A204.1 (cell line): ENCODE results near the gene NOS1AP.

Experiments used
- FAIRE-seq: peaks from 2 replicates; lab custom pipeline; 2012; peaks lifted over from hg19 to GRCh38; lab: Jason Lieb, UNC

The NOS1AP gene

DNA sequence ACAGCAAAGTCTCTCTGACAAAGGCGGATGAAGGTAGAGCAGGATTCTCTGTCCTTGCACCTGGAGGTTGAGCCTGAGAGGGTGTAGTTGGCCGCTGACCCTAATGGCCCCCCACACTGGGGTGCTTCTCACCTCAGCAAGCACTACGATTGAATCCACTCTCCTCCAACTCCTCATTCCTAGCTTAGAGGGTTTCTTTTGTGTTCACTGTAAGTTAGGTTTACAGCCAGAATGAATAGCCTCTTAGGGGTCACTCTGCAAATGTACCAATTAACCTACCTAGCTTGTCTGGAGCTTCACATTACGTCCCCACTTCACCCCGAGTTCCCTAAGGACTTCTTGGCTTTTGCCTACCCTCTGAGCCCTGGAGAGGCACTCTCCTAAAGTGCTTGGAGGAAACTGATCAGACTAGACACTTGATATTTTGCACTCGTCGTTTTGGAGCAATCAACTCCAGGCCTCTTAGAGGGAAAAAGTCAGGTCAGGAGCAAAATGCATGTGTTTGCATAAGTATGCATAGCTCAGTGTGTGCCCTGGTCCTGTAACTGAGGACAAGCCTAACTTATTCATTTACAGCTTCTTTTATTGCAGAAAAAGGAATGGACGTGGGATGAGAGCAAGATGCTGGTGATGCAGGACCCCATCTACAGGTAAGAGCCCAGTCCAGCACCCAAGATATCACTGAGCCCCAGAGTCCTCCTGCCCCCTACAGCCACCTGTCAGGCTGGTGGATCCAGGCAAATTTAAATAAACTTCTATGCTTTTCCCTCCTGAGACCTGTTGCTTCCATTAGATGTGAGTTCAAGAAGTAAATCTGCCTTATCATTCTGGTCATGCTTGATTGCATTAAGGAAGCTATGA is 230.8 kb downstream of the NOS1AP start:
- no peak for FAIRE-seq

GRCh38 chr1:162301696-162302095 is 232.2 kb downstream of the NOS1AP start:
- FAIRE-seq = no peak

DNA sequence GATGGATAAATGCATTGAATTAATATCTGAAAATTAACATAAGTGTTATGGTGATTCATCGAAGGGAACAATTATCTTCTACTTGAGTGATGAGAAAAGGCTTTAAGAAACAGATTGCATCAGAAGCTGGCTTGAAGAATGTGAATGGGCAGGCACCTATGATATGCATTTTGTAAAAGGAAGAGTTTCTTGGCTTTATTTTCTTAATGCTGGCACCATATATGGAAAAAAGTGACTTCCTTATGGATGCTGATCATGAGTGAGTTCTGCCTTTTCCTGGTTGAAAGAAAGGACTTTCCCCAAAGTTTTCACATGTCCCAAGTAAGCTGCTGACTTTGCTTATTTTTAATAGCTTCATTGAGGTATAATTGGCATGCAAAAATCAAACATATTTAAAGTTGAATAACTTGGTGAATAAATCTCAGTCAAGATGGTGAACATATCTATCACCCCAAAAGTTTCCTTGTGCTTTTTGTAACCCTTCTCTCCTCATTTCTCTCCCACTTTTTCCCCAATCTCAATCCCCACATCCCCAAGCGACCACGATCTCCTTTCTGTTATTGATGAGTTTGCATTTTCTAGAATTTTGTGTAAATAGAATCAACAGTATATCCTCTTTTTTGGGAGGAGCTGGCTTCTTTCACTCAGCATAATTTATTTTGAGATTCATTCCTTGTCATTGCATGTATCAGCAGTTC is 233.0 kb downstream of the NOS1AP start:
- no peak for FAIRE-seq

- FAIRE-seq = no peak
Observed at GRCh38 chr1:162303004-162303344, 233.5 kb downstream of the NOS1AP start.

GRCh38 chr1:162304736-162305135 is 235.2 kb downstream of the NOS1AP start:
- no peak for FAIRE-seq

DNA sequence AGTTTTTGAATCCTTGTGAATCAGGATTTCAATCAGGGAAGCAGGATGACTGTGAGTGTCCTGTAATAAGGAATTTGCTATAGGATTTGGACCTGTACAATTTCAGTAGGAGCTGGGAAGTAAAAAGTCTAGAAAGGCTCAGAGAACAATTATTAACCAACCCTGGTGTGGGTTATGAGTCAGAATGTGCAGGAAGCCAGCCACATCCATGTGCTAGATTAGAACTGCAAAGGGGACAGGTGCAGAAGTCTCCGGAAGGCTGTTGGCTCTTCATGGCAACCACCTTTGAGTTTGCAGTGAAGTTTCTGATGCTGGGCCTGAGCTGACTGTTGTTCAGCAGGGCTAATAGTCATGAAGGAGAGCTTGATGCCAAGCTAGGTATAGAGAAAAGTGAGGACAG is 236.5 kb downstream of the NOS1AP start:
- FAIRE-seq = no peak

DNA sequence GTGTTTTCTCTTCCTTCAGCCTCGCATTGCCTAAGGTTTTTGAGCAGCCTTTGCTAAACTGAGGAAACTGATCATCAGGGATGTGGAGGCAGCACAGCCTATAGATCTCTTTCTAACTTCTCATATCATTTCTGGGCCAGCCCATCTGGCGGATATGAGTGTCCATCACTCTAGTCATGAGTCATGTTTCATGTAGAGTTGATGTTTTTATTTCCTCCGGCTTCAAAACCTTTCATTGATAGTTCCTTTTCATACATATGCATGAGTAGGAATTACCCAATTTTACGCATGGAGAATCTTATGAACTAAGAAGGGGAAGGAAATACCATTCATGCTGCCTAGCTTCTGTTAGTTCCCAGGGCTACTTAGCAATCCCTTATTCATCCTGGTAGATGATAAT is 240.8 kb downstream of the NOS1AP start:
- no peak for FAIRE-seq

- FAIRE-seq = no peak
Observed at GRCh38 chr1:162314206-162314605, 244.7 kb downstream of the NOS1AP start.

- no peak for FAIRE-seq
Observed at GRCh38 chr1:162315673-162316072, 246.2 kb downstream of the NOS1AP start.

GRCh38 chr1:162316187-162316586 is 246.7 kb downstream of the NOS1AP start:
- no peak for FAIRE-seq

GRCh38 chr1:162317621-162318020 is 248.1 kb downstream of the NOS1AP start:
- no peak for FAIRE-seq

GRCh38 chr1:162319493-162320175 is 250.1 kb downstream of the NOS1AP start:
- no peak for FAIRE-seq

DNA sequence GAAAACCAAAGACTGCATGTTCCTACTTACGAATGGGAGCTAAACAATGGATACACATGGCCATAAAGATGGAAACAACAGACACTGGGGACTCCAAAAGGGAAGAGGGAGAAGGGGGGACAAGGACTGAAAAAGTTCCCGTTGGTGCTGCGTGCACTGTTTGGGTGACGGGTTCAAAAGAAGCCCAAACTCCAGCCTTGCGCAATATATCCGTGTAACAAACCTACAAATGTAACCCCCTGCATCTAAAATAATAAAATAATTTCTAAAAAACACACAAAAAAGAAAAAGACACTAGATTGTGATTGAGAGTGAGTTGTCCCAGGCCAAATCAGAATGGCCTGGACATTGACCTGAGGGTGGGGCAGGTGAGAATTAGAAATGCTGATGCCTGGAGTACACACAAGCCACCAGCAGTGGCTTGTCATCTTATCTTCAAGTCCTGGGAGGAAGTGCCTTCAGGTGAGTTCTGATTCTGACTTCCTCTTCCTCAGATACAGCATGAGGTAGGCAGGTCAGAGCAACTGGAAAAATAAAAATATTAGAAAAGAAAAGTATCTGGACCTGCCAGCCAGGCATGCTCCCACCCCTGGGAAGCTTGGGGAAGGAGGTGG is 252.4 kb downstream of the NOS1AP start:
- FAIRE-seq = no peak

DNA sequence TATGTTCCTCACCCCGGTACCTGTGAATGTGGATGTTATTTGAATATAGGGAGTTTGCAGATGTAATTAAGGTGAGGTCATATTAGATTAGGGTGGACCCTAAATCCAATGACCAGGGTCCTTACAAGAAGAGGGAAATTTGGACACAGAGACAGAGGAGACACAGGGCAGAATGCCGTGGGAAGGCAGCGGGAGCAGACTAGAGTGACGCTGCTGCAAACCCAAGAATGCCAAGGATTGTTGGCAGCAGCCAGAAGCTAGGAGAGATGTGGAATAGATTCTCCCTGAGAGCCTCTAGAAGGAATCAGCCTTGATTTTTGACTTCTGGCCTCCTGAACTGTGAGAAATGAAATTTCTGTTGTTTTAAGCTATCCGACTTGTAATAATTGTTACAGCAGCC is 253.5 kb downstream of the NOS1AP start:
- no peak for FAIRE-seq

DNA sequence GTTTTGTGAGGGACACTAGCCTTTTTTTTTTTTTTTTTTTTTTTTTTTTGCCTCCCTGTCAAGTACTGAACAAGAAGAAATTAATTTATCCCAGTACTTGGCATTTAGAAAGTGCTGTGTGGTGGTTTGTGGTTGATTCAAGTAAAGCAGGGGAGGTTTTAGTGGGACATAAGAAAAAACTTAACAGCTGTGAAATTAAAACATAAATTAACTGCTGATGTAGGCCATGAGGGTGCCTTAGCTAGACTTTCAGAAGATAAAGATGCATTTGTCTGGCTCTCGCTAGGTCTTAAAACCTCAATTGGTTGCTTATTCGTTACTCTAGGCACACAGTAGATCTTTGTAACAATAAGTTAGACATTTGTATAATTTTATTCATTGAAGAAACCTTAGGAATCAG is 254.9 kb downstream of the NOS1AP start:
- FAIRE-seq = no peak

- FAIRE-seq = no peak
Observed at GRCh38 chr1:162326559-162326958, 257.1 kb downstream of the NOS1AP start.

DNA sequence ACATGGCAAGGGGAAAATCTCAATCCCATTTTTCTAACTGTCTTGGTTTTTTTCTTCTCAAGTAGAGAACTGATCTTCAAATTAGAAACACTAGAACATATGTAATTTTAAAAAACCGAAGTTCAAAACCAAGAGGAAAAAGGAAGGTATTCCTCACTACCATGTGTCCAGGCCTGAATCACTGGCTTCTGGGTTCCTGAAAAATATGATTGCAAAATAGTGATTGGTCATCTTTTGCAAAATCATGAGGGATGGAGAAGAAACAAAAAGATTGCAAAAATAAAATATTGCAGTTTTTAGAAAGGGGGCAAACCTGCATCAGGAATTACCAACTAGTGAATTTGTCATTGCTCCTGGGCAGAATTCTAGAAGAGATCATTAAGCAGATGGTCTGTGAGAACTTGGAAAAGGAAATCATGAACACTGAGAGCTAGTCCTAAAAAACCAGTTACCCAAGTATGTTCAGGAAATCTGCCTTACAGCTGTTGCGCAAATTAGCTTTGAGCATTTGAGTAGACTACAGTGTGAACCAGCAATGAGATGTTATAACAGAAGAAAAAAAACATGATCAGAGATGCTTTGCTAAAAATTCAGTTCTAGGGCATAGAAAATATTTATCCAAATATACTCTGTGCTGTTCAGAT is 257.8 kb downstream of the NOS1AP start:
- FAIRE-seq = no peak

DNA sequence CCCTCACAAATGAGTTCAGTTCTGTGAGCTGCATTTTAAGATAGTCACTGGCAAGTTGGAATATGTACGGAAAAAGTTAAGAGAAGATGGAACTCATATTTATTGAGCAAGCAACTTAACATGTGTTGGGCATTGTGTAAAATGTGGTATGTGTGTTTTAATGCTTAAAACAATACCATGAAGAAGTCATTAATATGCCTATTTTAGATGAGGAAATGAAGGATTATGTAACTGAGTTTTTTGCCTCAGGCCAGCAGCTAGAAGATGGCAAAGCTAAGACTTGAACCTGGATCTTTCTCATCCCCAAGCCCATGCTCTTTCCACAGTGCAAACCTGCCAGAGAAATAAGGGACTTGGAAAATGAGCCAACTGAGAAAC is 258.3 kb downstream of the NOS1AP start:
- FAIRE-seq = no peak

DNA sequence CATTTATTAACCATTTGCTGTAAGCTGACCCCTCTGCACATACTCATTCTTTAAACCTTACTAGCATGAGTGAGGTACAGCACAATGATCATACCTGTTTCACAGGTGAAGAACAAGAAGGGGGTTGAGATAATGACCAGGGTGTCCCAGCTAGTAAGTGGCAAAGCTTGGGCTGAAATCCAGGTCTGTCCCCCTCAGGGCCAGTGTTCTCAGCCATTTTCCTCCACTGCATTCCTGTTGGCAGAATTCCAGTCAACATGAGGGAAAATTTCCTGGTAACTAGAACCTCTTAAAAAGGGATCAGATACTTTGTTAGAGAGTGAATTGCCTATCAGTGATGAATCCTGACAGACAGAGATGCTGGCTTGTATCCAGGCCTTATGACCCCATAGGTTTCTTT is 259.0 kb downstream of the NOS1AP start:
- no peak for FAIRE-seq

DNA sequence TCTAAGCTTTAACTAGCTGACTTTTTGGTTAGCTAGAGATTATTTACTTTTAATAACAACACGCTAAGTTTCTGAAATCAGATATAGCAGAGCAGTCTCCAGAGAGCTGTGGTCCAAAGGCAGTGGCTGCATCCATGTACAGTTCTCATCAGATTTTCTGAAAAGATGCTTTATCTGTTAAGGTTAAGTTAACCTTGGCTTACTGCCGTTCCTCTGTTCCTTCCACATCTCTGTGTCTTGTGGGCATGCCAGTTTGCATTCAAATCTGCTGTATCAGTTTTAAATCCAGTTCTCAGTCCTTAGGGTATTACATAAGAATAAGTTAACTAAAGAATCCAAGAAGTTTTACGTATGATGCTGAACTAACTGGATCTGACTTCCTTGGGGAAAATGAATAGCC is 260.3 kb downstream of the NOS1AP start:
- FAIRE-seq = no peak

- FAIRE-seq = no peak
Observed at GRCh38 chr1:162333991-162334390, 264.5 kb downstream of the NOS1AP start.

DNA sequence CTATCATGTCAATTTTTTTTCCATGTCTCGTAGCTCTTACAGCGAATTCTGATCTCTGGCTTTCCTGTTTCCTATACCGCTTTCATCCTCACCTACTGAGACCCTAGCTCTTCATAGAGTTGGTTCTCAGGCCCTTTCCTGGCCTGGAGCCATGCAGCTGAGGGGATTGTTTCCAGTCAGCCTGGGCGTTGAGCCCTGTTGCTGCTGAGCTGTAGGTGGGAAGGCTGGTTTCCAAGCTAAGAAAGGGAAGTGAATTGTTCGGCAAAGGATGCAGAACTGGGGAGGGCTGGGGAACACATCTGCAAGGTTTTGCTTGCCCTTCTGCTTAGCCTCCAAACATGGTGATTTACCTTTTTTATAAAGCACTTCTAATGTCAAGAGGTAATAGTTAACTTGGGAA is 265.6 kb downstream of the NOS1AP start:
- no peak for FAIRE-seq
